Nephron progenitor cell (in vitro differentiated cells): Measurements from ENCODE around the gene EEF1A2.

ENCODE experiments used
- DNase-seq: peaks from one replicate; pipeline ENCODE4 v3.0.0; 2021
- H3K27ac Mint-ChIP-seq: 2 replicates; pipeline ENCODE4 v1.8.0; 2021; ENCODE audit warnings: mild to moderate bottlenecking, moderate library complexity, mixed read lengths
- H3K27me3 Mint-ChIP-seq: 2 replicates; pipeline ENCODE4 v1.8.0; 2021; ENCODE audit warnings: mild to moderate bottlenecking, low read depth, mixed read lengths; ENCODE audit not compliant: poor library complexity
- H3K36me3 Mint-ChIP-seq: 2 replicates; pipeline ENCODE4 v1.8.0; 2021; ENCODE audit warnings: low read depth, mixed read lengths
- H3K4me1 Mint-ChIP-seq: 2 replicates; pipeline ENCODE4 v1.8.0; 2021; ENCODE audit warnings: mixed read lengths
- H3K4me3 Mint-ChIP-seq: 2 replicates; pipeline ENCODE4 v1.8.0; 2021; ENCODE audit warnings: mild to moderate bottlenecking, moderate library complexity, mixed read lengths
- H3K9me3 Mint-ChIP-seq: 2 replicates; pipeline ENCODE4 v1.8.0; 2021; ENCODE audit warnings: mild to moderate bottlenecking, moderate library complexity, mixed read lengths
- CTCF ChIP-seq: fragments of 200-600 bp; sonication (generic); IDR thresholded peaks from 2 replicates; pipeline ENCODE4 v1.5.0; 2021; ENCODE audit warnings: antibody characterized with exemption

Gene EEF1A2

GRCh38 chr20:63444548-63444947 is 54.3 kb downstream of the EEF1A2 start:
- no peak for TF ChIP-seq CTCF
- no peak overlapping the region for H3K27ac Mint-ChIP-seq
- H3K27me3 Mint-ChIP-seq, result peaks cover 12% of the 10 kb centered on the region
- peaks cover 16% of the 10 kb centered on the region for H3K4me1 Mint-ChIP-seq
- H3K4me3 Mint-ChIP-seq, result no peak overlapping the region
- DNase-seq, result no peak
- no peaks in the 10 kb centered on the region for H3K36me3 Mint-ChIP-seq
- H3K9me3 Mint-ChIP-seq, result peaks cover 9% of the 10 kb centered on the region

- Mint-ChIP-seq H3K27me3 (peaks cover 9% of the 10 kb centered on the region), H3K27ac (no peak overlapping the region), H3K36me3 (no peaks in the 10 kb centered on the region), H3K4me1 (peaks cover 16% of the 10 kb centered on the region), H3K4me3 (no peak overlapping the region), H3K9me3 (peaks cover 9% of the 10 kb centered on the region)
- no peak for TF ChIP-seq CTCF
- DNase-seq, result no peak
Observed at GRCh38 chr20:63443606-63444395, 55.1 kb downstream of the EEF1A2 start.

- peak; percentile 23 for TF ChIP-seq CTCF
- peaks cover 9% of the 10 kb centered on the region for H3K9me3 Mint-ChIP-seq
- H3K27ac Mint-ChIP-seq, result no peak overlapping the region
- H3K4me1 Mint-ChIP-seq, result peaks cover 5% of the 10 kb centered on the region
- peaks cover 5% of the 10 kb centered on the region for H3K27me3 Mint-ChIP-seq
- peak; percentile 65 for DNase-seq
- H3K4me3 Mint-ChIP-seq, result no peak overlapping the region
- no peaks in the 10 kb centered on the region for H3K36me3 Mint-ChIP-seq
Observed at GRCh38 chr20:63442100-63442493, 56.8 kb downstream of the EEF1A2 start.

GRCh38 chr20:63441136-63442099 is 57.5 kb downstream of the EEF1A2 start:
- Mint-ChIP-seq H3K27me3 (peaks cover 4% of the 10 kb centered on the region), H3K27ac (no peak overlapping the region), H3K4me3 (no peak overlapping the region), H3K36me3 (no peaks in the 10 kb centered on the region), H3K9me3 (peaks cover 9% of the 10 kb centered on the region), H3K4me1 (peaks cover 5% of the 10 kb centered on the region)
- no peak for DNase-seq
- TF ChIP-seq CTCF, result no peak

- no peak overlapping the region for H3K27ac Mint-ChIP-seq
- peaks cover 9% of the 10 kb centered on the region for H3K9me3 Mint-ChIP-seq
Observed at GRCh38 chr20:63440366-63440955, 58.4 kb downstream of the EEF1A2 start.

More at GRCh38 chr20:63440366-63440955, 58.4 kb downstream of the EEF1A2 start:
- Mint-ChIP-seq H3K36me3 (no peaks in the 10 kb centered on the region), H3K4me1 (peaks cover 5% of the 10 kb centered on the region), H3K4me3 (no peak overlapping the region), H3K27me3 (peaks cover 4% of the 10 kb centered on the region)
- no peak for DNase-seq
- TF ChIP-seq CTCF, result no peak
